Measurements from ENCODE around the gene ZNF17.
"Not testable (repeated sequence)": the region's sequence is repeated elsewhere in the genome, so short reads cannot be mapped to it uniquely, and the experiment has no call there.

ZNF17 gene

DNA sequence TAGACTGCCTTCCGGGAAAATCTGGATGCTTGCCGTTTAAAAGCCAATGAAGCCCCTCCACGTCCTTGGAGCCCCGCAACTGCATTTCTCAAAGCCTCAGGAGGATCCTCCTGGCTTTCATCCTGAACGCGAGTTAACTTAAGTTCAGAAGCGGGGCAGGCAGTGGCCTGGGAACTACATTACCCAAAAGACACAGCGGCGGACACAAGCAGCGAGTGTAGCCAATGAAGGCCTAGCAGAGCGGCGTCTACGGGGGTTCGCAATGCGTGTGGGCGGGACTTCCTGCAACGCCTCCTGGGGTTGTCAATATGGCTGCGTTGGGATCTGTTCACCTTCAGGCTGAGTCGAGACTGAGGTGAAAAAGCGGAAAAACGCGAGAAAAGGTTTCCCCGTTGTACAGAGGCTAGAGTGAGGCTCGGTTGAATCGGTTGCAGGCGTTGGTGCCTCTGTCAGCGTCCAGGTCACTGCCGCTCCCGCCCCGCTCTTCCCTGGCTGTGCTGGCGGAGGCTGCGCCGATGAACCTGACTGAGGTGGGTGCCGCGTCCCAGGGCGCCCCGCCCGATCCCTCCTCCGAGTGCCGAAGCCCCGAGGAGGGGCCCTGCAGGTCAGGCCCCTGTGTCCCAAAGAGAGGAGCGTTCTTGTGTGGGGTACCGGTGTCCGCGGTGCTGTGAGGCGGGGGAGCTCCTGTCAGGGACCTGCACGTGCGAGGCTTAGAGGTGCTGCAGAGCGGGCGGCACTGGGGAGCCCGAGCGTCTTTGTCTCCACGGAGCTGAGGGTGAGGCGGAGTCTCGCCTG is at the start of gene ZNF17:
Gene ZNF17, plus strand, starts transcription at position 285 of the 795 bp plus-strand sequence. CDS start 2,455 bp downstream, outside the sequence.
- DNase-seq = peak; percentile 87

DNA sequence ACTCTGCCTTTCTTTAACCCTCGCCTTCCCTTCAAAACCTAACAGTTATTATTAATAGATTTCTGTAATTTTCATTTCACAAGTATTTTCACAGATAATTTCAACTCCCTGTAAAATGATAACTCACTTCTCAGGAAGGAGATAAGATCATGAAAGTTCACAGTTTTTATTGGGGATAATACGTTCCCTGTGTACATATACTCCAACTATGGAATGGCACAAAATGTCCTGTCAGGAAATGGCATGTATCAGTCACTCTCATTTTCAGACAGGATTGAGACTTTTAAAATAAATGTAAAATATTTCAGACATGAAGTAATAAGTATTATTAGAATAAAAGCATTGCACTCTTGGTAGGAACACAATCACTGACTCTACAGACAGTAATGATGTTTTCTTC is 48.5 kb upstream of the ZNF17 start:
- no peak for DNase-seq

DNA sequence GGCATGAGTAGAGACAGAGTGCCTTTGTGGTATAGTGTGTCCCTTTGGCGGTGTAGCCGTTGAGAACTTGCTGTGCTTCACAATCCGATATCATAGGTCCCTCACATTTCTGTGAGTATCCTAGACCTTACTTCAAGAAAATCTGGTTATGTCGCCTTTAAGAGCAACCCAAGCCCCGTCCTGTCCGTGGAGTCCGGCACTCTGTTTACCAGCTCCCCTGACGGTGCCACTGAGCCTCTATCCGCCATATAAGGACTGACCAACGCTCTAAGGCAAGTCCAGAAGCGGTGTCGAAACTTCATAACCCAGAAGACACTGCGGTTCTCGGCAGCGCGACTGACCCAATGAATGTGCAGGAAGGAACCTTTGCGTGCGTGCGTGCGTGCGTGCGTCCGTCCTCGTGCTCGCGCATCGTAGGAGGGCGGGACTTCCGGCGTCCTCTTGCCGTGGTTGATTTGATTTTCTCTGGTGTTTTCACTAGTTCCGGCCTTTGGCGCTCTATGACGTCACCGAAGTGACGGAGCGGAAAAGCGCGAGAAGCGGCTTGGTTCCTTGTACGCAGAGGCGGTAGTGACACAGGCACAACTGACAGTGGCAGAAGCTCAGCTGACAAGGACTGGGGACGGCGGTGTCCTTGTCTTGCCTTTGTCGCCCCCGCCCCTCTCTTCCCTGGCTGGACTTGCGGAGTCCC is 47.8 kb upstream of the ZNF17 start, which contains the start of the genes TRAPPC2B and ZNF547:
Gene TRAPPC2B, plus strand, starts transcription at position 555 of the 691 bp plus-strand sequence. CDS start 1,283 bp downstream, outside the sequence.
Gene ZNF547, plus strand, starts transcription at position 555 of the 691 bp plus-strand sequence. CDS start 5,005 bp downstream, outside the sequence.
- peak; percentile 98 for DNase-seq

DNA sequence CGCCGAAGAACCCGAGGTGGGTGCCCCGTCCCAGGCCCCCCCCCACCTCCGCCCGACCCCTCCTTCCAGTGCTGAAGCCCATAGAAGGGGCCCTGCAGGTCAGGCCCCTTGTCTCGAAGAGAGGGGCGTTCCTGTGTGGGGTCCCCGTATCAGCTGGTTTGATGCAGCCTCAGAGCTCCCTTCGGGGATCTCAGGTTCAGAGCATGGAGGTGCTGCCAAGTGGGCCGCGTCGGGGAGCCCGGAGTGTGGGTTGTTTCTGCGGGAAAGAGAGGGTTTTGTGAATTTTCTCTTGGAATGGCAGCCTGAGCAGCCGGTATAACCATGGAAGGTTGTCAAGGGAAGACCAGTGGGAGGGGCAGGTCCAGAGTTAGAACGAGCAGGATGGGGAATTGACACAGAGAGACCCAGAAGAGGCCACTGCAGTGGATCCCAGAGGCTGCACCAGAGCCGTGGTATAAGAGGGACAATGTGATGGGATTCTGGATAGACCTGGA is 47.2 kb upstream of the ZNF17 start:
- no peak for DNase-seq

DNA sequence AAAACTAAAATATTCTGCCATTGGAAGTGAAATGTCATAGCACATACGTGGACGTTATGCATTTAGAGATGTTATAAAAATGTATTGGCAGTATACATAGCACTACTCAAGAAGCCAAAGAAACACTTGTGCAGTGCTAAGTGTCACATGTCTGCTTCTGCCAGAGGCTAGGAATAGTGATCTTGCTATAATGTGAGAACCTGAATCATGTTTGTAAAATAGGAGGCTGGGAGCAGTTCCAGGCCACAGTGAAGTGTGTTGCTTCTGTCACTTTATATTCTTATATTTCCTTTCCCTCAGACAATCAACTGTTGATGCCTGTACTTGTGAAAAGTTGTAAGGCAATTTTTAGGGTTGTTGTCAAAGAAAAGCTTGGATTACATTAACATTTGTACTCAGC is 44.2 kb upstream of the ZNF17 start:
- DNase-seq = no peak

DNA sequence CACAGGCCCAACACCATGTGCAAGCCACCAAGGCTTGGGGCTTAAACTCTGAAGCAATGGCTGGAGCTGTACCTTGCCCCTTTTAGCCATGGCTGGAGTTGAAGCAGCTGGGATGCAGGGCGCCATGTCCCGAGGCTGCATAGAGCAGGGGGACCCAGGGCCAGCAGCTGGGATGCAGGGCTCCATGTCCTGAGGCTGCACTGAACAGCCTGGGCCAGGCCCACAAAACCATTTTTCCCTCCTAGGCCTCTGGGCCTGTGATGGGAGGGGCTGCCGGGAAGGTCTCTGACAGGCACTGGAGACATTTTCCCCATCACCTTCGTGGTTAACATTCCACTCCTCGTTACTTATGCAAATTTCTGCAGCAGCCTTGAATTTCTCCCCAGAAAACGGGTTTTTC is 36.8 kb upstream of the ZNF17 start:
- no peak for DNase-seq

DNA sequence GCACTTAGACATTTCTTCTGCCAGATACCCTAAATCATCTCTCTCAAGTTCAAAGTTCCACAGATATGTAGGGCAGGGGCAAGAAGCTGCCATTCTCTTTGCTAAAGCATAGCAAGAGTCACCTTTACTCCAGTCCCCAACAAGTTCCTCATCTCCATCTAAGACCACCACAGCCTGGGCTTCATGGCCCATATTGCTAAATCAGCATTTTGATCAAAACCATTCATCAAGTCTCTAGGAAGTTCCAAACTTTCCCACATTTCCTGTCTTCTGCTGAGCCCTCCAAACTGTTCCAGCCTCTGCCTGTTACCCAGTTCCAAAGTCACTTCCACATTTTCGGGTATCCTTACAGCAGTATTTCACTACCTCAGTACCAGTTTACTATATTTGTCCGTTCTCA is 36.3 kb upstream of the ZNF17 start:
- DNase-seq = not testable (repeated sequence)

DNA sequence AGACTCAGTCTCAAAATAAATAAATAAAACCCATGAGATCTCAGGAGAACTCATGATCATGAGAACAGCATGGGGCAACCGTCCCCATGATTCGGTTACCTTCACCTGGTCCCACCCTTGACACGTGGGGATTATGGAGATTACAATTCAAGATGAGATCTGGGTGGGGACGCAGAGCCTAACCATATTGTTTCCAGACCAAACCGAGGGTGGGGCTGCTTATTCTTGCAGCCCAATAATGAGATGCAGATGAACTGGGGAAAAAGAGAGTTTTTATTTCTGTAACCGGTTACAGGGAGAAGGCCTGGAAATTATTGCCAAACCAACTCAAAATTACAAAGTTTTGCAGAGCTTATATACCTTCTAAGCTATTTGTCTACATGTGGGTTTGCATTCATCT is 34.8 kb upstream of the ZNF17 start:
- DNase-seq = no peak

DNA sequence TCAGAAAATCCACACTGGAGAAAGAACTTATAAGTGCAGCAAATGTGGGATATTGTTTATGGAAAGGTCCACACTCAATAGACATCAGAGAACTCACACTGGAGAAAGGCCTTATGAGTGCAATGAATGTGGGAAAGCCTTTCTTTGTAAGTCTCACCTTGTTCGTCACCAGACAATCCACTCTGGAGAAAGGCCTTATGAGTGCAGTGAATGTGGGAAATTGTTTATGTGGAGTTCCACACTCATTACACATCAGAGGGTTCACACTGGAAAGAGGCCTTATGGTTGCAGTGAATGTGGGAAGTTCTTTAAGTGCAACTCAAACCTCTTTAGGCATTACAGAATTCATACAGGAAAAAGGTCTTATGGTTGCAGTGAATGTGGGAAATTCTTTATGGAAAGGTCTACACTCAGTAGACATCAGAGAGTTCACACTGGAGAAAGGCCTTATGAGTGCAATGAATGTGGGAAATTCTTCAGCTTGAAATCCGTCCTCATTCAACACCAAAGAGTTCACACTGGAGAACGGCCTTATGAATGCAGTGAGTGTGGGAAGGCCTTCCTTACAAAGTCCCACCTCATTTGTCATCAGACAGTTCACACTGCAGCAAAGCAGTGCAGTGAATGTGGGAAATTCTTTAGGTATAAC is 33.3 kb upstream of the ZNF17 start:
- DNase-seq = no peak

DNA sequence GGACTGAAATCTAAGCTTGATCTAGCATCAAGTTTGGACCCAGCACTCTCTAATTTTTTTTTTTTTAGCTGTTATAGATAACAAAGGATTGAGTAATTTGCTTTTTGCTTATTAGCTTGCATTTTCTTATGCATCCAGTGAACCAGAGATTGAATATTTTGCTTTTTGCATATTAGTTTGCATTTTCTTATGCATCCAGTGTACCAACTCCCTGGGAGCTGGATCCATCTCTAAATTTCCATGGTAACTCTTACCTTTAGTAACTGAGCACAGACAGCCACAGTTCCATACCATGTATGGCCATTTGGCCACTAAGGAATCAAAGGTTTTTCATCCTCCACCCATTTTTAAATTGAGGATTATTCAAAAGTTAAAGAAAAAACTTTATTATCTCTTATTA is 30.0 kb upstream of the ZNF17 start:
- DNase-seq = no peak

DNA sequence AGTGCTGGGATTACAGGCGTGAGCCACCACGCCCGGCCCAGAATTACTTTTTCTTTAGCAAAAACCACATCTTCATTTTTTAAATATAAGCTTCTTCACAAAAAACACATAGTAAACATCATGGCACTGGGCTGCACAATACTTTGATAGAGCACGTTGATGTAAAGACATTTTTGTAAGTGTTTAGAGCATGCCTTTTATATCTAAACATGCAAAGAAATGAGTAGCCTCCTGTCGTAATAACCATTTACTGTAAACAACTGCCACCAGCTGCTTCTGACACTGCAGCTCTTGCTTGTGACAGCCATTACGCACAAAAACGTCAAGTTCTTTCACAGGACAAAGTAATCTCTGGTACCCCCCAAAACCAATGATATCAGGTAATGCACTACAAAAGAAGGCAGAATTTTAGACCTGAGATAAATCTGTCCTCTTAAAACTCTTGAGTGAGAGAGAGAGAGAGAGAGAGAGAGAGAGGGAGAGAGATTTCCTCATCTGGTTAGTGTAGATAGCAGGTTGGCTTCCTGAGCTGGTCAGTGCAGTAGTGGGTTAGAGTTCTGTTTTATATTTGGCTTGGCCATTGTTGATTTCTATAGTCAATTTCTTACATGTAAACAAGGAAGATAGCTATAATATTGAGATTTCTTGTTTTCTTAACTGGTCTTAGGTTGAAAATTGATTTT is 28.0 kb upstream of the ZNF17 start:
- DNase-seq = no peak

DNA sequence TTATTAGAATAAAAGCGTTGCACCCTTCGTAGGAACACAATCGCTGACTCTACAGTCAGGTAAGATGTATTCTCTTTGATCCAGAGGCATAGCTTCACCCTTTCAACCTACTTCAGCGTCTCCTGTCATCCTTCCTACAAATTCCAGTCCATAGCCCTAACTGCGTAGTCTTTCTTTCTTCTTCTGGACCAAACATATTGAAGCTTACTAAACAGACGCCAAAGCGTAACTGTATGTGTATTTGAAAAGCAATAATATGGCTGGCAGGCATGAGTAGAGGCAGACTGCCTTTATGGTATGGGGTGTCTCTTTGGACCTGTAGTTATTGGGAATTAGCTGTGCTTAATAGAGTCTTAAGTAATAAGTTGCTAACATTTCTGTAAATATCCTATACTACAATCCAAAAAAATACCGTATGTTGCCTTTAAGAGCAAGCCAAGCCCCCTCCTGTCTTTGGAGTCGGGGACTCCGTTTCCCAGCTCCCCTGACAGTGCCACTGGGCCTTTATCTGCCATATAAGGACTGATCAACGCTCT is 21.7 kb upstream of the ZNF17 start:
- DNase-seq = no peak

DNA sequence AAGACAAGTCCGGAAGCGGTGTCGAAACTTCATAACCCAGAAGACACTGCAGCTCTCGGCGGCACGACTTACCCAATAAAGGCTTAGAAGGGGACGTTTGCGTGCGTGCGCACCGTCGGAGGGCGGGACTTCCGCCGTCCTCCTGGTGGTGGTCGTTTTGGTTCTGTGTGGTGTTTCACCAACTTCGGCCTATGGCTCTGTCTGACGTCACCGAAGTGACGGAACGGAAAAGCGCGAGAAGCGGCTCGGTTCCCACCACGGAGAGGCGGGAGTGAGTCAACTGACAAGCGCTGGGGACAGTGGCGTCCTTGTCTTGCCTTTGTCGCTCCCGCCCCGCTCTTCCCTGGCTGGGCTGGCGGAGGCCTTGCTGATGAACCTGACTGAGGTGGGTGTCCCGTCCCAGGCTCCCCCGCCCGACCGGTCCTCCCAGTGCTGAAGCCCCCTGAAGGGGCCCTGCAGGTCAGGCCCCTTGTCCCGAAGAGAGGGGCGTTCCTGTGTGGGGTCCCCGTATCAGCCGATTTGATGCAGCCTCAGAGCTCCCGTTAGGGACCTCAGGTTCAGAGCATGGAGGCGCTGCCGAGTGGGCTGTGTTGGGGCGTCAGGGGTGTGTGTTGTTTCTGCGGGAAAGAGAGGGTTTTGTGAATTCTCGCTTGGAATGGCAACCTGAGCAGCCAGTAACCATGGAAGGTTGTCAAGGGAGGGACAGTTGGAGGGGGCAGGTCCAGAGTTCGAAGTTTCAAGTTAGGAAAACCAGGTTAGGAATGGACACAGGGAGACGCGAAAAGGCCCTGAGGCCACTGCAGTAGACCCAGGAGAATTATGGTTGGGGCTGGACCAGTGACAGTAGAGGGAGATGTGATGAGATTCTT is 21.0 kb upstream of the ZNF17 start, which contains the start of gene ZNF548:
Gene ZNF548, plus strand, starts transcription at position 125 of the 869 bp plus-strand sequence. Its CDS starts 246 bp downstream, at position 371.
- DNase-seq = peak; percentile 97

DNA sequence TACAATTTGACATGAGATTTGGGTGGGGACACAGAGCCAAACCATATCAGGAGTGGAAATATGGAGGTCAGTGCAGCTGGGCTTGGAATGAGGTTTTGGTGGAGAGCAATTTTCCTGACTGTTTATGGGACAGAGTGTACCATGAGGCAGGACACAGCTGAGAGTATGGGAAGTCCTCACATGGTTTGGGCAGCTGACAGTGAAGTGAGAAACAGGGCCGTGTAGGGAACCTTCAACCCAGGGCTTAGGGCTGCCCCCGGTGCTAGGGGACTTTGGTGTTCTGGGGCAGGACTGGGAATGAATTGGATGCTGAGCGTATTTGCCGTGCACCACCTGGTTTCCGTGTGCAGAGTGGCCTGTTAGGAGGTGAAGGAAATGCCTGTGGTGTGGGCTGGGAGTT is 15.3 kb upstream of the ZNF17 start:
- DNase-seq = no peak

DNA sequence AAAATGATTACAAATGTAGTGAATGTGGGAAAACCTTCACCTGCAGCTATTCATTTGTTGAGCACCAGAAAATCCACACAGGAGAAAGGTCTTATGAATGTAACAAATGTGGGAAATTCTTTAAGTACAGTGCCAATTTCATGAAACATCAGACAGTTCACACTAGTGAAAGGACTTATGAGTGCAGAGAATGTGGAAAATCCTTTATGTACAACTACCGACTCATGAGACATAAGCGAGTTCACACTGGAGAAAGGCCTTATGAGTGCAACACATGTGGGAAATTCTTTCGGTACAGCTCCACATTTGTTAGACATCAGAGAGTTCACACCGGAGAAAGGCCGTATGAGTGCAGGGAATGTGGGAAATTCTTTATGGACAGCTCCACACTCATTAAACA is 12.1 kb upstream of the ZNF17 start:
- DNase-seq = no peak

DNA sequence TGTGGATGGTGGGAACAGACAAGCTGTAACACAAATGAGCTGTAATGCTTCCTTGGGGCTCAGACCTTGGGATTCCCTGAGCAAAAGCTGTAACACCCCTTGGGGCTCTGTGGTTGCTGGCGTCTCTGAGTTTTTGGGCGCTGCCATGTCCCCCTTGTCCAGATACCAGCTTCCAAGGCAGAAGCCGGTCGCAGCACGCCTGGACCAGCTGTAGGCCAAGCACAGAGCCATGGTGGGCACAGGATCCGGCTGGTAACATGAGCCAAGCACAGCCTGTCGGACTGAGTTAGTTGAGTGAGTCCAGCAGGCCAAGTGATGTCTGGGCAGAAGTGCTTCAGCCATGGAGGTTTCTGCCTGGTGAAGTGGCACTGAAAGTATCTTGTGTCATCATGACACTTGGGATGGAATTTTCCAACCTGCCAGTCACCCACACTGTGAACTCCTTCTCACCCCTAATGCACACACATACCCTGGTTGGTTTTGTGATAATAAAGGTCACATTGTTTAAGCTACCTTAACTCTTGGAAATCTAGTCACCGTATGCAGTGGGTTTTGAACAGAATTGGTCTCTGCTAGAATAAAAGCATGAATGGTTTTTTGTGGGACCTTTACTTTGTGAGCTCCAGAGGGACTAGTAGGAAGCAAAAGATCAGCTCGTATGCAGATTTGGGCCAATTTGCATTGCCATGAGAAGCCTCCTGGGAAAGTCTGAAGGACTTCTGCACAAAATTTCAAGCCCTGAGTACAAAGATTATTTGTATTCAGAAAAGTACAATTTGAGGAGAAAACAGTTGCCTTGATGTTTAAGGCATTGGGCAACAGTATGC is 7.0 kb upstream of the ZNF17 start:
- DNase-seq = no peak

DNA sequence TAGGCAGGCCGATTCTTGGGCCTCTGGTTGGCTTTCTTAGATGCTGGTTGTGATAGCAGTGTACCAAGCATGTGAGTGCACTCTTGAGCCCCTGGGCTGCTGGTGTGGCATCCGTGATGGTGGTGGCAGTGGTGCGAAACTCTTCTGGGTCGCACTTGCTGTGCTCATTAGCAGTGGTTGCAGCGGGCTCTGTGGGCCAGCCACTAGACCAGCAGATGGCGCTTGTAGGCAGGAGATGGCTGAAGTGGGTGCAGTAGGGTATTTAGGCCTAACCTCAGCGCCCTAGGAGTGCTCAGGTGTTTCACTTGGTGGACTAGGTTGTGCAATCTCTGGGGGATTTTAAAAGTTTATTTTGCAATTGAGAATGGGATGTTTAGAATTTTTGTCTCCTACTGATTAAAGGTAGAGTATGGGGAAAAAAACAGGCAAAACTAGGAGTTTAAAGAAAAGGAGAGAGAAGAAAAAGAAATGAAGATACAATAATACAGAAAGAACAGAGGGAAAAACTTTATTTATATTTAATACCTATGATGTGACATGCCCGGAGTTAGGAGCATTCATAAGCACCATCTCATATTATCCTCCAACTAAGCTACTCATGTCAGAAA is 4.3 kb upstream of the ZNF17 start:
- DNase-seq = no peak

DNA sequence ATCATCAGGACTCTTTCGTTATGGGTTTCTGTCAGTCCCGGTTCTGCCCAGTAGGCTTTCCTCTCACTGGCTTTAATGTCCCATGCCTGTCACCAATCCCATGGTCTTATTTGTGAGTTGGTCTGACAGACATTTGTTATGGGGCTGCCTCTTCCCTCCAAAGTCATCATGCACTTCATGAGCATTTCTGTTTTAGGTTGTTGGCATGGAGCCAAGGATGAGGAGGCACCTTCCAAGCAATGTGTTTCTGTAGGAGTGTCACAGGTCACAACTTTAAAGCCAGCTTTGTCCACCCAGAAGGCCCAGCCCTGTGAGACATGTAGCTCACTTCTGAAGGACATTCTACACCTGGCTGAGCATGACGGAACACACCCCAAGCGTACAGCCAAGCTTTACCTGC is 8.5 kb downstream of the ZNF17 start:
- DNase-seq = no peak

DNA sequence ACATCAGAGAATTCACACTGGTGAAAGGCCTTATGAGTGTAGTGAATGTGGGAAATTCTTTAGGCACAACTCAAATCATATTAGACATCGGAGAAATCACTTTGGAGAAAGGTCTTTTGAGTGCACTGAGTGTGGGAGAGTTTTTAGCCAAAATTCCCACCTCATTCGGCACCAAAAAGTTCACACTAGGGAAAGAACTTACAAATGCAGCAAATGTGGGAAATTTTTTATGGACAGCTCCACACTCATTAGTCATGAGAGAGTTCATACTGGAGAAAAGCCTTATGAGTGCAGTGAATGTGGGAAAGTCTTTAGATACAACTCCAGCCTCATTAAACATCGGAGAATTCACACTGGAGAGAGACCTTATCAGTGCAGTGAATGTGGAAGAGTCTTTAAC is 10.1 kb downstream of the ZNF17 start:
- DNase-seq = no peak

Measured in NCI-H774 (cell line).